Stimulated activated effector memory CD8-positive, alpha-beta T cell treated with anti-CD3 and anti-CD28 coated beads, Interleukin-12 subunit alpha, Interleukin-12 subunit beta, amount 100 ng/mL, for 72 hours (primary cell): Measurements from ENCODE around the gene UBXN1.
A peak's percentile ranks its signal among the peaks of the same experiment; 100 is the strongest.

ENCODE experiments used
- ATAC-seq: fragments of 150-1000 bp; cut with Tn5 transposase; 2 replicates; pipeline ENCODE4 v1.10.0; 2021
- DNase-seq, 2 donors: peaks; one replicate each; pipeline ENCODE4 v3.0.0; 2021 to 2022; ENCODE audit warnings: low spot score in 2 of 2
- H3K27ac Mint-ChIP-seq: one replicate; pipeline ENCODE4 v1.8.0; 2022; ENCODE audit warnings: mild to moderate bottlenecking, mixed read lengths
- H3K36me3 Mint-ChIP-seq: one replicate; pipeline ENCODE4 v1.8.0; 2022; ENCODE audit warnings: mild to moderate bottlenecking, mixed read lengths
- H3K4me1 Mint-ChIP-seq: one replicate; pipeline ENCODE4 v1.8.0; 2022; ENCODE audit warnings: mixed read lengths
- H3K4me3 Mint-ChIP-seq: one replicate; pipeline ENCODE4 v1.8.0; 2022; ENCODE audit warnings: mild to moderate bottlenecking, mixed read lengths
- H3K9me3 Mint-ChIP-seq: one replicate; pipeline ENCODE4 v1.8.0; 2022; ENCODE audit warnings: mixed read lengths

Gene UBXN1

GRCh38 chr11:62648185-62648966, 30.5 kb downstream of the UBXN1 start:
- Mint-ChIP-seq H3K9me3 (no peaks in the 10 kb centered on the region), H3K4me1 (peaks cover 29% of the 10 kb centered on the region), H3K36me3 (peaks cover 73% of the 10 kb centered on the region), H3K27ac (no peak overlapping the region), H3K4me3 (no peak overlapping the region)
- DNase-seq (no peak), ATAC-seq (no peak)

GRCh38 chr11:62647609-62648005, 31.3 kb downstream of the UBXN1 start:
- H3K27ac Mint-ChIP-seq, result no peak overlapping the region
- peaks cover 25% of the 10 kb centered on the region for H3K4me1 Mint-ChIP-seq
- DNase-seq, result no peak

GRCh38 chr11:62646825-62647608, 31.9 kb downstream of the UBXN1 start:
- Mint-ChIP-seq H3K36me3 (peaks cover 77% of the 10 kb centered on the region), H3K4me1 (peaks cover 19% of the 10 kb centered on the region), H3K4me3 (peak overlapping the region; percentile 96), H3K27ac (peak overlapping the region; percentile 95), H3K9me3 (no peaks in the 10 kb centered on the region)
- no peak for ATAC-seq
- no peak for DNase-seq

More at GRCh38 chr11:62647609-62648005, 31.3 kb downstream of the UBXN1 start:
- Mint-ChIP-seq H3K9me3 (no peaks in the 10 kb centered on the region), H3K36me3 (peaks cover 73% of the 10 kb centered on the region), H3K4me3 (no peak overlapping the region)
- no peak for ATAC-seq

- peak; percentile 99 for ATAC-seq
- peaks cover 23% of the 10 kb centered on the region for H3K4me1 Mint-ChIP-seq
- peak within 1 kb of the TSS; percentile 96 for H3K4me3 Mint-ChIP-seq
- H3K9me3 Mint-ChIP-seq, result no peaks in the 10 kb centered on the region
- H3K36me3 Mint-ChIP-seq, result peaks cover 80% of the 10 kb centered on the region
- H3K27ac Mint-ChIP-seq, result peak within 1 kb of the TSS; percentile 95
- peak; percentile 90 to 98 for DNase-seq
Measured at GRCh38 chr11:62645946-62646824, 32.7 kb downstream of the UBXN1 start, which contains the start of gene GANAB. Gene GANAB, minus strand, starts transcription at chr11:62646613. Its CDS starts 14 bp downstream, at chr11:62646599.

- ATAC-seq, result no peak
- no peaks in the 10 kb centered on the region for H3K9me3 Mint-ChIP-seq
- H3K27ac Mint-ChIP-seq, result peak overlapping the region; percentile 95
- H3K4me1 Mint-ChIP-seq, result peaks cover 29% of the 10 kb centered on the region
- H3K36me3 Mint-ChIP-seq, result peaks cover 86% of the 10 kb centered on the region
- DNase-seq, result no peak
- peak overlapping the region; percentile 96 for H3K4me3 Mint-ChIP-seq
Measured at GRCh38 chr11:62645671-62645945, 33.3 kb downstream of the UBXN1 start.

- Mint-ChIP-seq H3K27ac (no peak overlapping the region), H3K36me3 (peaks cover 84% of the 10 kb centered on the region), H3K4me1 (peaks cover 37% of the 10 kb centered on the region), H3K4me3 (peak overlapping the region; percentile 96), H3K9me3 (no peaks in the 10 kb centered on the region)
- ATAC-seq (no peak), DNase-seq (no peak)
Measured at GRCh38 chr11:62644220-62644619, 34.7 kb downstream of the UBXN1 start.

GRCh38 chr11:62632492-62632891, 46.4 kb downstream of the UBXN1 start:
- Mint-ChIP-seq H3K9me3 (no peaks in the 10 kb centered on the region), H3K27ac (peak overlapping the region; percentile 56), H3K4me1 (no peaks in the 10 kb centered on the region), H3K4me3 (no peak overlapping the region), H3K36me3 (peaks cover 100% of the 10 kb centered on the region)
- ATAC-seq (no peak), DNase-seq (no peak)

- Mint-ChIP-seq H3K27ac (no peak overlapping the region), H3K36me3 (peaks cover 93% of the 10 kb centered on the region), H3K4me3 (no peak overlapping the region), H3K4me1 (no peaks in the 10 kb centered on the region), H3K9me3 (no peaks in the 10 kb centered on the region)
- ATAC-seq (no peak), DNase-seq (no peak)
Measured at GRCh38 chr11:62627713-62628112, 51.2 kb downstream of the UBXN1 start.
